Measurements from ENCODE around the gene BSPRY. TPM values are rescaled to one million over a fixed set of nuclear protein-coding genes. Genes with fewer than 3 reads are reported as not detected.
A peak's percentile ranks its signal among the peaks of the same experiment; 100 is the strongest.

Gene BSPRY
- total and polyA plus RNA-seq, 2 of the 13 experiments (the other 11 are each of a cell fraction or from before 2014, with no cell fraction given) = 0.09 to 0.26 TPM

GRCh38 chr9:113409883-113410206 lies 60.5 kb downstream of the BSPRY start:
- Histone ChIP-seq H3K27ac (ENCODE audit: extremely low read length, insufficient read depth, low read length) (peak overlapping the region; percentile 91), H3K9me3 (ENCODE audit: low read length) (no peaks in the 10 kb centered on the region), H3K36me3 (replicated peaks in 1 of 2; ENCODE audit: control insufficient read depth in 1 of 2, insufficient read depth in 2 of 2, low read length in 2 of 2) (peaks cover 0 to 19% of the 10 kb centered on the region in 2 experiments; a peak in 3 of 5 replicates), H3K4me3 (replicated peaks in 1 of 3; ENCODE audit: insufficient read depth in 1 of 3, low read depth in 2 of 3, low read length in 3 of 3) (peak overlapping the region; percentile 91 to 98 (median 95)), H3K4me1 (ENCODE audit: insufficient read depth, low read length) (peaks cover 37% of the 10 kb centered on the region), H3K27me3 (ENCODE audit: control insufficient read depth in 1 of 2, insufficient read depth in 2 of 2, low read length in 2 of 2) (no peaks in the 10 kb centered on the region; a peak in 1 of 5 replicates), H4K20me1 (ENCODE audit: insufficient read depth, low read length) (no peaks in the 10 kb centered on the region), H3K9ac (ENCODE audit: insufficient read depth, low read depth, low read length) (peak overlapping the region; percentile 93), H3K79me2 (ENCODE audit: insufficient read depth, low read length) (peaks cover 12% of the 10 kb centered on the region), H2AFZ (ENCODE audit: low read length) (no peak overlapping the region), H3K4me2 (ENCODE audit: low read depth, low read length) (peak overlapping the region; percentile 86)
- POLR2A ChIA-PET = interaction anchor here (0.8 to 3.6 kb wide), 30 partner anchors 9 to 245 kb away, joined by 3 to 50 read pairs (median 4); partner anchors contain the start of genes ALAD, CDC26, FKBP15 and HDHD3
- WGBS (ENCODE audit: low lambda C conversion rate) = 0% methylated on average over 2 of the region's 20 CpGs
- TF ChIP-seq MIXL1 (CRISPR knock-in tag; IDR thresholded peaks at IDR 0.05) = no peak
- TF ChIP-seq ZNF781 (CRISPR knock-in tag; IDR thresholded peaks at IDR 0.05; ENCODE audit: borderline replicate concordance, not compliant biosample characterization) = no peak
- TF ChIP-seq ZNF33A (CRISPR knock-in tag; IDR thresholded peaks at IDR 0.05; ENCODE audit: borderline replicate concordance) = no peak
- peak; percentile 8; the same call in 1 of the 2 replicates for TF ChIP-seq NR2F2 (IDR thresholded peaks at IDR 0.05; ENCODE audit: borderline replicate concordance, low read depth)
- TF ChIP-seq PRMT3 (CRISPR knock-in tag; IDR thresholded peaks at IDR 0.05; ENCODE audit: borderline replicate concordance, low read depth) = 0 out of 2 replicates have a peak, but pooled peaks have one; percentile 54
- 0 out of 2 replicates have a peak, but pooled peaks have one; percentile 71 for TF ChIP-seq ZNF235 (CRISPR knock-in tag; IDR thresholded peaks at IDR 0.05; ENCODE audit: borderline replicate concordance)
- TF ChIP-seq MXD3 (CRISPR knock-in tag; IDR thresholded peaks at IDR 0.05) = no peak
- TF ChIP-seq ZNF251 (CRISPR knock-in tag; IDR thresholded peaks at IDR 0.05) = no peak
- TF ChIP-seq CREB1 (IDR thresholded peaks at IDR 0.05) = no peak
- no peak for TF ChIP-seq CREB1 (CRISPR knock-in tag; IDR thresholded peaks at IDR 0.05)
- TF ChIP-seq ZNF562 (CRISPR knock-in tag; IDR thresholded peaks at IDR 0.05; ENCODE audit: borderline replicate concordance) = 0 out of 2 replicates have a peak, but pooled peaks have one; percentile 2
- in situ Hi-C loops (cut with HindIII; ENCODE audit: extremely low pct_ligation_motif_present, low pct_unique_long_range_greater_than_20kb) = no loop called here
- no peak for DNase-seq (ENCODE audit: low spot score)
- CTCF ChIA-PET (ENCODE audit: low intra/inter-chr PET ratio, low total read pairs) = no interaction called here
- intact Hi-C loops (cut with micrococcal nuclease; ENCODE audit: unreplicated experiment) = loop anchor here (10.0 kb wide), 2 partner anchors 135 to 245 kb away; partner anchors contain the start of genes CDC26 and PRPF4
- BruUV-seq (replicated peaks) = no TSS peak
- ATAC-seq = peak; percentile 5; the same call in 2 of the 3 replicates
- no peak for FAIRE-seq
